Measurements from ENCODE around the gene ATP5MG. TPM values are rescaled to one million over a fixed set of nuclear protein-coding genes. Genes with fewer than 3 reads are reported as not detected.
A peak's percentile ranks its signal among the peaks of the same experiment; 100 is the strongest.

The ATP5MG gene
- total RNA-seq, 1 donor: 31.1 TPM

- no peak overlapping the region for H2AFZ ChIP-seq (ENCODE audit: low read length)
- no peak overlapping the region for H3K4me3 ChIP-seq (ENCODE audit: insufficient read depth, low read length)
- H3K27ac ChIP-seq (ENCODE audit: low read depth, low read length): no peak overlapping the region
- no peaks in the 10 kb centered on the region for H4K20me1 ChIP-seq (ENCODE audit: insufficient read depth, low read length)
- no peaks in the 10 kb centered on the region for H3K9me3 ChIP-seq (ENCODE audit: low read depth, low read length)
- H3K27me3 ChIP-seq (ENCODE audit: insufficient read depth, low read length): no peaks in the 10 kb centered on the region
- H3K79me2 ChIP-seq (ENCODE audit: insufficient read depth, low read length): no peaks in the 10 kb centered on the region
- H3K4me1 ChIP-seq (ENCODE audit: insufficient read depth, low read length): peaks cover 7% of the 10 kb centered on the region
- peak; percentile 22 for DNase-seq (ENCODE audit: insufficient read length, low spot score, missing footprints)
- no peak overlapping the region for H3K4me2 ChIP-seq (ENCODE audit: insufficient read depth, low read length)
- no peaks in the 10 kb centered on the region for H3K36me3 ChIP-seq (ENCODE audit: insufficient read depth, low read length)
- TF ChIP-seq CTCF (IDR thresholded peaks at IDR 0.05; ENCODE audit: extremely low read depth, low read depth, low read length): no peak
These were observed 17.4 kb downstream of the ATP5MG start for GRCh38 chr11:118418766-118419165.

- Histone ChIP-seq H3K36me3 (ENCODE audit: insufficient read depth, low read length) (no peaks in the 10 kb centered on the region), H3K4me2 (ENCODE audit: insufficient read depth, low read length) (no peak overlapping the region), H3K9me3 (ENCODE audit: low read depth, low read length) (no peaks in the 10 kb centered on the region), H3K27ac (ENCODE audit: low read depth, low read length) (no peak overlapping the region), H2AFZ (ENCODE audit: low read length) (no peak overlapping the region), H3K4me3 (ENCODE audit: insufficient read depth, low read length) (no peak overlapping the region), H3K27me3 (ENCODE audit: insufficient read depth, low read length) (no peaks in the 10 kb centered on the region), H3K79me2 (ENCODE audit: insufficient read depth, low read length) (no peaks in the 10 kb centered on the region), H3K4me1 (ENCODE audit: insufficient read depth, low read length) (no peaks in the 10 kb centered on the region), H4K20me1 (ENCODE audit: insufficient read depth, low read length) (no peaks in the 10 kb centered on the region)
- peak; percentile 62 for DNase-seq (ENCODE audit: insufficient read length, low spot score, missing footprints)
- TF ChIP-seq CTCF (IDR thresholded peaks at IDR 0.05; ENCODE audit: extremely low read depth, low read depth, low read length): no peak
These were observed 26.3 kb downstream of the ATP5MG start for GRCh38 chr11:118427707-118428106.

- no peaks in the 10 kb centered on the region for H3K27me3 ChIP-seq (ENCODE audit: insufficient read depth, low read length)
- no peak overlapping the region for H2AFZ ChIP-seq (ENCODE audit: low read length)
- H3K79me2 ChIP-seq (ENCODE audit: insufficient read depth, low read length): no peaks in the 10 kb centered on the region
- TF ChIP-seq CTCF (IDR thresholded peaks at IDR 0.05; ENCODE audit: extremely low read depth, low read depth, low read length): peak; percentile 13
- H3K4me3 ChIP-seq (ENCODE audit: insufficient read depth, low read length): no peak overlapping the region
- DNase-seq (ENCODE audit: insufficient read length, low spot score, missing footprints): no peak
- no peaks in the 10 kb centered on the region for H4K20me1 ChIP-seq (ENCODE audit: insufficient read depth, low read length)
- H3K4me2 ChIP-seq (ENCODE audit: insufficient read depth, low read length): no peak overlapping the region
- no peak overlapping the region for H3K27ac ChIP-seq (ENCODE audit: low read depth, low read length)
- H3K9me3 ChIP-seq (ENCODE audit: low read depth, low read length): no peaks in the 10 kb centered on the region
- no peaks in the 10 kb centered on the region for H3K36me3 ChIP-seq (ENCODE audit: insufficient read depth, low read length)
- peaks cover 14% of the 10 kb centered on the region for H3K4me1 ChIP-seq (ENCODE audit: insufficient read depth, low read length)
These were observed 29.6 kb downstream of the ATP5MG start for GRCh38 chr11:118430956-118431355.

GRCh38 chr11:118434123-118434552 lies 32.7 kb downstream of the ATP5MG start:
- no peaks in the 10 kb centered on the region for H3K36me3 ChIP-seq (ENCODE audit: insufficient read depth, low read length)
- H3K27me3 ChIP-seq (ENCODE audit: insufficient read depth, low read length): no peaks in the 10 kb centered on the region
- H3K4me2 ChIP-seq (ENCODE audit: insufficient read depth, low read length): peak overlapping the region; percentile 100
- no peak for TF ChIP-seq CTCF (IDR thresholded peaks at IDR 0.05; ENCODE audit: extremely low read depth, low read depth, low read length)
- DNase-seq (ENCODE audit: insufficient read length, low spot score, missing footprints): no peak
- peaks cover 25% of the 10 kb centered on the region for H3K4me1 ChIP-seq (ENCODE audit: insufficient read depth, low read length)
- H4K20me1 ChIP-seq (ENCODE audit: insufficient read depth, low read length): peaks cover 20% of the 10 kb centered on the region
- H3K79me2 ChIP-seq (ENCODE audit: insufficient read depth, low read length): peaks cover 26% of the 10 kb centered on the region
- no peak overlapping the region for H3K27ac ChIP-seq (ENCODE audit: low read depth, low read length)
- peak overlapping the region; percentile 95 for H2AFZ ChIP-seq (ENCODE audit: low read length)
- H3K4me3 ChIP-seq (ENCODE audit: insufficient read depth, low read length): peak overlapping the region; percentile 82
- H3K9me3 ChIP-seq (ENCODE audit: low read depth, low read length): no peaks in the 10 kb centered on the region
